GM04504 (cell line): ENCODE results near the gene DCHS2.

ENCODE experiments used
- DNase-seq: peaks from one replicate; pipeline ENCODE4 v3.0.0-alpha.2; 2012; ENCODE audit warnings: low read depth

The DCHS2 gene

DNA sequence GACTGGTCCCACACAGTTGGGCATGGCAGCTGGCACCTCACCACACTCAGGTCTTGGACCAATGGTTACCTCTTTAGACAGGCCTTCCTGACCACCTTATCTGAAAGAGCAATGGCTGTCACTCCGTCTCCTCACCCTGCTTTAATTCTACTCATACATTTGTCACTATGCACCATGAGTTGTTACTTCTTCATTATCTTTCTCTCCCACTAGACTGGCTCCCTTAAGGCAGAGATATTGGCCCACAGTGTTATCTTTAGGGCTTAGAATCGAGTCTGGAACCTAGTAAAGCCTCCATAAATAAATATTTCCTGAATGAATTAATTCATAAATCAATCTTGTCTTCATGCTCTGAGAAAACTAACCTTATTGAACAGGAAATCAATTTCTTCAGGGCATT is 46.6 kb downstream of the DCHS2 start:
- DNase-seq, result no peak

GRCh38 chr4:154441982-154442381 is 49.6 kb downstream of the DCHS2 start:
- DNase-seq, result no peak

DNA sequence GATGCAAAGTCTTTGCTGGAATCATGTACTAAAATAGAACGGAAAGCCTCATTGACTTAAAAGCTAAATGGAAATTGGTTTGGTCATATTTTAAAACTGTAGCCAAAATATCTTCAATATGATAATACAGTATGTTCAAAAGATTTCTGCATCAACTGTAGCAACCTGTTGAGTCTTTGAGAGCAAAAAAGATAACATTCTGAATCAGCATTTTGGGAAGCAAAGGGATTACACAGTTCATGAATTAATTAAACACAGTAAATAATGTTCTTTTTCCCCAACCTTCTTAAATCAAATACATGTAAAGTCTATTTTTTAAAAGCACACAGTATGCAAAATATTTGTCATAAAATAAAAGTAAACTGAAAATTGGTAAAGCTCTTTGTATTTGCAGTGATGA is 50.5 kb downstream of the DCHS2 start:
- DNase-seq, result no peak

DNA sequence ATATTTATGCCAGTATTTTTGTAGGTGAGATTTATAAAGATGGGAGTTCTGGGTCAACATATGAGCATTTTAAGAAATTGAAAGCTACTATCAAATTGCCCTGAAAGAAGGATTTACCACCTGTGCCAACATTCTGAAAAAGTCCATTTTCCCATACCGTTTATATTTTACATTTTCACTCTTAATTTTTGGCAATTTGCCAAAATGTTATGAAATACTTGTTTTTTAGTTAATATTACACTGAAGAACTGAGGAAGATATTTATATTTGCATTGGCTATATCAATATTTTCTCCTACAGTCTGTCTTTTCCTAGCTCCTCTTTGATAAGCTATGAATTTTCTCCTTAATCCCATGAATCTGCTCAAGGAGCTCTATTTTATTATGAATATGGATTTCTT is 52.4 kb downstream of the DCHS2 start:
- no peak for DNase-seq

GRCh38 chr4:154435895-154436294 is 55.7 kb downstream of the DCHS2 start:
- DNase-seq, result no peak

- DNase-seq, result no peak
Measured at GRCh38 chr4:154433543-154433942, 58.1 kb downstream of the DCHS2 start.

DNA sequence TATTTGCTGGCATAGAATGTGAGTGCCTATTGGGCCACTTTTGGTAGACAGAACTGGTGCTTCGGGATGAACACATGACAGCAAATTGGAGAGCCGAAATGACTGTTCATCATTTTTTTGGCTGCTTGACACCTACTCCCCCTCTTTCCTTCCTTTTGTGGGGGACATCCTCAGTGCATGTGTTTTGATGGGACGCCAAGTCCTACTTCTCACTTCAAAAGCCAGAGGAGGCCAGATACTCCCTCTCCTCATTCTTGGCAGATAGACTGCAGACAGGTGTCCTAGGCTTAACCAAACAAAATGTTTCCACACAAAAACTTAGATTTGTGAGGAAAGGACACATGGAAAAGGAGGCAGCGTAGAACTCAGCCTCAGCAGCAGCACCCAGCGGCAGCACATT is 62.4 kb downstream of the DCHS2 start:
- DNase-seq, result no peak

GRCh38 chr4:154427149-154427548 is 64.5 kb downstream of the DCHS2 start:
- no peak for DNase-seq

DNA sequence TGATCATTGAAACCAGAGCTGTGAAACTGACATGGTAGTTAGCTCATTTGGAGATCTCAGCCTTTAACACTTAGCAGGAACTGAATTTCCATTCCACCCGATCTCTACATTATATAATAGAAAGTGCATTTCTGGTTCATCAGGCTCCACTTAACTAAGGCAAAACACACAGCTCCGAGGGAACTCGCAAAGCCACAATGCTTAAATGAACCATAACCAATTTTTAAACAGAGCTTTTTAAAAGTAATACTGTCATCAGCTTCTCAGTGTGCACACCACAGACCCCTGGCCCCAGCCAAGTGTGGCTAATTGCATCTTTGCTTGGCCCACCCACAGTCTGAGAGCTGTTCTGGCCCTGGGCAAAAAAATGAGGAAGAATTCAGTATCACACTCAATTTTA is 66.1 kb downstream of the DCHS2 start:
- DNase-seq, result no peak

GRCh38 chr4:154424810-154425484 is 66.7 kb downstream of the DCHS2 start:
- no peak for DNase-seq

GRCh38 chr4:154422152-154422551 is 69.4 kb downstream of the DCHS2 start:
- no peak for DNase-seq

GRCh38 chr4:154421618-154422017 is 70.0 kb downstream of the DCHS2 start:
- DNase-seq, result no peak

DNA sequence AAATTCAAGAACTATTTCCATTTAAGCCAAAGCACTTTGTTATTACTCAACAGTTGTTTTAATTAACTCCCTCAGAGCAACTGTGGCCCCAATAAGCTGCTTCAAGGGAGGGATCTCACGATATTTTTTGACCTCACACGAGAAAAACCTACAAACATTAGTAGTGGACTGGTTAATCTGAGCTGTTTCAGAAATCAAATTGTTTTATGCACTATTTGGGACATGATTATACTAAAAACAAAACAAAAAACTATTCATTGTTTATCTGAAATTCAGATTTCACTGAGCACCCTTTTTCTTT is 74.3 kb downstream of the DCHS2 start:
- no peak for DNase-seq

DNA sequence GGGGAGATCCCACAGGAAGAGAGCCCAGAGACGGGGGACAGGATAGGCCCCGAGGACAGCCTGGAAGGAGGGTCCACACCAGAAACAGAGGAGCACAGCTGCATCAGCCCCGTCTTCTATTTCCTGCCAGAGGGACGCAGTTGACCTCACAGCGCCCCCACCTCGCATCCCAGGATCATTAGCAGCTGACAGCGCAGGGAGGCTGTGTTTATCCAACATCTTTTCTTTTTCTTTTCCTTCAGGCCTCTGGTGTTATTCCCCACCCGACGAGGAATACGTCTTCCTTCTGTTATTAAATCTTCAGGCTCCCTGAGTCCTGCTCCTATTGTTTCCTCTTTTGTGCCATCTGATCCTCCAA is 75.4 kb downstream of the DCHS2 start:
- no peak for DNase-seq

GRCh38 chr4:154415313-154415712 is 76.3 kb downstream of the DCHS2 start:
- DNase-seq, result no peak

DNA sequence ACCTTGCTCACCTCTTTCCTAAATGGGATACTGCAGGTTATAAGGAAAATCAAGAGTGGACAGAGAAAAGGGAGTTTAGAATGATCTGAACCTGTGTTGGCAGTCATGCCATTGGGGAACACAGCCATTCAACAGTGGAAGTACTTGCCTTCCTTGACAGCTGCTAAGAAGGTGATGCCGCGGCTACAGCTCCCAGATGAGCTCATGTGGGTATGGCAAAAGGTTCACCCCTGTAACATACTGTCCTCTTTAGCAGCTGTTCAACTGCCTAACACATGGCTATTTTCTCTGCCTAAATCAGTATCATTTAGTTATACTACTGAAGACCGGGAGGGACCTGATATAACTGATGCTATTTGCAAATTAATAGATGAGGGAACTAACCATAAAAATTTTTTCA is 76.8 kb downstream of the DCHS2 start:
- no peak for DNase-seq

DNA sequence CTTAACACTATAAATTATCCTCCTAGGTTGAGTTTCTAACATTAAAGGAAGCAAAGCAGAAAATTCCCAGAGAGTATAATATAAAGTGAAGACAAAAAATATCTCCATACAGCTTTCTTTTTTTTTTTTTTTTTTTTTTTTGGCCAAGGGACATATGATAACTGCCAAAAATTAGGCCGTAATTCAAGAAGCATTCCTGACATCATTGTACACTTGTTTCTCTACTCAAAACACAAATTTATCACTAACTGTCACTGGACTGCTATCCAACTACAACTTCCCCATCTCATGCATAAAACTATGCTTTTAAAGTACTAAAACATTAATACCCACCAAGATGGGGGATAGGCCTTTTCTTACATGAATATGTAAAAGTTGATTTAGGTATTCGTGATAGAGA is 77.2 kb downstream of the DCHS2 start:
- DNase-seq, result no peak

- no peak for DNase-seq
Measured at GRCh38 chr4:154407443-154407842, 84.2 kb downstream of the DCHS2 start.

- no peak for DNase-seq
Measured at GRCh38 chr4:154406018-154406795, 85.4 kb downstream of the DCHS2 start.

DNA sequence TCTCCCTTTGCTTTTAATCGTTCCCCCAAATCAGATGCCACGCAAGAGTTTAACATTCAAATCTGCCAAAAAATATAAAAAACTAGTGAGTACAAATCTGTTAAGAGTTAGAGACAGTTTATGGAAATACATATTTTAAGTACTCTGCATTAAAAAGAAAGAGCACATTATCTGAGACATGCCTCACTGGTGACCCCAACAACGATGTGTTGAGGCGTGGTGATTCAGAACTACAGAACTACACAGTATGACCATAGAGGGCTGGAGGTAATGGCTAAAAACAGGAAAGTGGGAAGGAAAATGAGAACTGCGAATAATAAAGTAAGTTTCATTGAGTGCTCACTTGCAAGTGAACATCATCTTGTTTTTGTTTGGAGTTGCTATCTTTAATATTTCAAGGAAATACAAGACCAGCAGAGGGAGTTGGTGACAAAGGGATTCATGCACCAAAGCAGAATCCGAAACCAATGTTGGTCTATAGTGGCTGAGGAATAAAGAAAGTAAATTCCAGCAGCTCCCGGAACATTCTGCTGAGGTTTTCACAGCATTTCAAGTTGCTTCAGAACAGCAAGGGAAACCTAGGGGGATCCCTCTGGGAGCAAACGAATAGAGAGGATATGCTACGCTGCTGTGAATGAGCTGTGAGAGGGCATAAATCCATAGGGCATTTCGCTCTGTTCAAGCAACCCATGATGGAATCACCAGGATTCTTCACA is 92.2 kb downstream of the DCHS2 start:
- peak; percentile 27 for DNase-seq

DNA sequence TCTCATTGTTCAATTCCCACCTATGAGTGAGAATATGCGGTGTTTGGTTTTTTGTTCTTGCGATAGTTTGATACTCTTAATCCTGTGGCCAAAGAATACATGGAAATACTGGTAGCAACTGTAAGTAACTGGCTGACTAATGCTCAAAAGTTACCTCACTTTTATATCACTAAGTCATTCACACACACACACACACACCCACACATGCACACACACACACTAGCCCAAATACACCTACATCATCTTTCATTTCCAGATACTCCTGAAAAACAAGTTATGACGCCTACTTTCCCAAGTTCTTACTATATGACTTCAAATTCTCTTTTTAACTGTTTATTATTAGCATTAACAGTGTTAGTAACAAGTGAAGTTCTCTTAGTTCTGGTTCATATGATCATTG is 101.3 kb downstream of the DCHS2 start:
- DNase-seq, result no peak

- DNase-seq, result no peak
Measured at GRCh38 chr4:154389148-154389547, 102.5 kb downstream of the DCHS2 start.

DNA sequence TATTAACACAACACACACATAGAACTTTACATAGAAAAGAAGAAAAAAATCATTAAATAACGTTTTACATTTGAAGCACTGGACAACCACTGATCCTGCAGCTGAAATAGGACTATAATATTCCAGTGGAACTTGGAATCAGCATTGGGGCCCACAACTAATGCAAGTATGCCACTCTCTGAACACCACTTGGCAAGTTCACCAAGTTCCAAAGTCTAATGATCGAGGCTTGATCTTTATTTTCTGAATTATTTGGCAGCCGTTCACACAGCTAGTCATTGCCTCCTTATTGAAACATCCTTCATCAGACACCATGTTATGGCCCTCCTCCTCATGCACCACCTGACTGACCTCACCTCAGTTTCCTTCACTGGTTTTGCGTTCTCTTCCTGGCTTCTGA is 107.6 kb downstream of the DCHS2 start:
- no peak for DNase-seq

DNA sequence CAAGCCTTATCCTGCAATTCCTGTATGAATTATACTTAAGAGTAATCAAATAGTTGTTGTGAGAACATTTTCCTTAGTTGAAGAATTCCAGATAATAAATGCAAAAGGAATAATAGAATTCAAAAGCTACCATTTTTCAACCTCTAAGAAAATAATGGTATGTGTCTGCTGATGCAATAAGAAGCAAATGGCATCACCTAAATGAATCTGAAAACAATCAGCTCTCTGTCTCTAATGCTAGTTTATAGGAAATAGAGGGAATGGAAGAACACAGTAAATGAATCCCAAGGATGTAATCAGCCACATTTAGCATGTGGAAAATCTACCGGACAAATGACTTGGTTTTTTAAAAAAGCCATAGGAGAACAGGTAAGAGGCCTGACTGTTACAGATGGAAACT is 115.1 kb downstream of the DCHS2 start:
- DNase-seq, result no peak
